Thyroid gland (tissue), 4 donors: ENCODE results near the gene CLIP1. TPM values are rescaled to one million over a fixed set of nuclear protein-coding genes. Genes with fewer than 3 reads are reported as not detected.

Source experiments
- DNase-seq, 2 donors: peaks; one replicate each; pipeline ENCODE4 v3.0.0-alpha.2; 2019
- H3K27ac ChIP-seq, 3 donors: fragments of 200-600 bp; sonication (generic); 1 replicate in 2 of 3; 2 replicates in 1 of 3; pipeline ENCODE4 v1.5.1; 2016 to 2019; ENCODE audit warnings: mild to moderate bottlenecking in 1 of 3, moderate library complexity in 1 of 3
- H3K27me3 ChIP-seq: fragments of 200-600 bp; sonication (generic); one replicate; pipeline ENCODE4 v1.5.1; 2019
- H3K36me3 ChIP-seq, 2 donors: fragments of 200-600 bp; sonication (generic); one replicate each; pipeline ENCODE4 v1.5.1; 2016 to 2019
- H3K4me1 ChIP-seq, 2 donors: fragments of 200-600 bp; sonication (generic); one replicate each; pipeline ENCODE4 v1.5.1; 2017 to 2019
- H3K4me3 ChIP-seq, 3 donors: fragments of 200-600 bp; sonication (generic); replicated peaks in 1 of 3; 1 replicate in 2 of 3; 2 replicates in 1 of 3; pipeline ENCODE4 v1.5.1; 2016; ENCODE audit warnings: mild to moderate bottlenecking in 1 of 3
- H3K9me3 ChIP-seq: fragments of 200-600 bp; sonication (generic); one replicate; pipeline ENCODE4 v1.5.1; 2017
- CTCF ChIP-seq, 6 experiments: fragments of 200-600 bp in 3 of 6; fragments of 450-650 bp in 3 of 6; sonication (generic) in 3 of 6; IDR thresholded peaks; one replicate each; pipeline ENCODE4 v1.5.1; 2016 to 2019; ENCODE audit warnings: antibody characterized with exemption in 6 of 6, mild to moderate bottlenecking in 2 of 6, inconsistent platforms in 1 of 6, moderate library complexity in 1 of 6
- POLR2A ChIP-seq, 2 donors: fragments of 450-650 bp; IDR thresholded peaks; one replicate each; pipeline ENCODE4 v1.6.1; 2017; ENCODE audit warnings: antibody characterized with exemption in 2 of 2, mild to moderate bottlenecking in 2 of 2, moderate library complexity in 1 of 2
- WGBS, 2 donors: methylation state at CpG; one replicate each; pipeline ENCODE4 v1.1.5; 2017; 5-methylcytosine and 5-hydroxymethylcytosine counted together
- intact Hi-C: fragments of 100-400 bp; cut with DNase I; formaldehyde crosslinking; loops from one replicate; pipeline ENCODE4 v1.15.1; 2023
- total RNA-seq, 4 donors: library from RNA; depleted of rRNA; stranded (reverse); fragments of >200 nt; gene quantifications; one replicate each; pipeline ENCODE4 v1.2.3, GENCODE V29; 2016

CLIP1 gene
- total RNA-seq, 4 donors from 2014 or later = 118 to 189 (median 143) TPM

DNA sequence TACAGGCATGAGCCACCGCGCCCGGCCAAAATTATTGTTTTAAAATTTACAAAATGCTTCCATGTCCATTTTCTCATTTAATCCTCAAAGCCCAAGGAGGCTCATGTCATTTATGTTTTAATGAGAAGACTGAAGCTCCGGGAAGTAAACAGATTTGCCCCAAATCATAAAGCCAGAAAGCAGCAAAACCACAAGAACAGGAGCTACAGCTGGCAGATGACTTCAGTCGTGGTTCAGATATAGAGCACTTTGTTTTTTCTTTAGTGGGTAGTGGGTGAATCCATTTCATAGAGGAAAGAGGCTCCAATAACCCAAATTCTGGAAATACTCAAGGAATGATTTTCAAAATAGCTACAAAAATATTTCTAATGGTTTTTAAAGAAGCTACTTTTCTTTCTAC lies 110.8 kb downstream of the CLIP1 start:
- TF ChIP-seq CTCF (IDR thresholded peaks at IDR 0.05) (no peak), POLR2A (IDR thresholded peaks at IDR 0.05) (no peak)
- intact Hi-C loops = no loop called here
- H3K36me3 ChIP-seq = peaks cover 12 to 38% of the 10 kb centered on the region in 2 donors
- H3K9me3 ChIP-seq = no peaks in the 10 kb centered on the region
- no peaks in the 10 kb centered on the region for H3K4me1 ChIP-seq
- no peak overlapping the region for H3K27ac ChIP-seq
- no peak for DNase-seq
- no peak overlapping the region for H3K4me3 ChIP-seq
- no peaks in the 10 kb centered on the region for H3K27me3 ChIP-seq
- 95% methylated on average over 5 of the region's 5 CpGs for WGBS, 2 donors

DNA sequence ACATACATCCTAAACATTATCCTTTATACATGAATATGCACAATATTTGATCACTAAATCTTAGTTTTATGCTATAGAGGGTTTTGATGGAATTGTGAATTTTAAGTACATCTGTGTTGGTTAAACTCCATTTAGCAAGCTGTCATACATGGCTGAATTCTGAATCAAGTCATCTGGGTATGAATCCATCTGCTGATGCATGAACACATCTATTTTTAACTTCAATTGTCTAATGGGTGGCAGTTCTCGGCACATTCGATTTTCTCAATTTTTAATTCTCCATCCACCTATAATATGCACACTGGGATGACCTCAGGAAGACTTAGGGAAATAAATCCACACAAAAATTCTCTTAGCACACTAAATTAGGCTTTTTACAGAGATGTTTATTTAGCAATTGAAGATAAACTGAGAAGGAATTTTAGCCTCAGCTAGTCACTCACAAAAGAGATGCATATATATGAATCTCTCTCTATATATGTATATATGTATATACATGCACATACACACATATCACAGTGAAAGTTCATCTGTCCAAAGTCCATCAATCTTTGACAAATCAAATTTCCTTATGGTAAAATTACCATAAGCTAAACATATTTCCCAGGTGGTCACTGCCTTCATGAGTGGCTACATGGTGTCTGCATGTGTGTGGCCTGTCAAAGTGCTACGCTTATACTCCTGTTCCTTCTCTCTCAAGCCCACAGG lies 111.7 kb downstream of the CLIP1 start:
- Histone ChIP-seq H3K27me3 (no peaks in the 10 kb centered on the region), H3K9me3 (no peaks in the 10 kb centered on the region), H3K4me1 (no peaks in the 10 kb centered on the region), H3K36me3 (peaks cover 12 to 36% of the 10 kb centered on the region in 2 donors), H3K27ac (no peak overlapping the region), H3K4me3 (no peak overlapping the region)
- intact Hi-C loops = no loop called here
- 90 to 94% methylated on average over 3 of the region's 3 CpGs for WGBS, 2 donors
- no peak for TF ChIP-seq POLR2A (IDR thresholded peaks at IDR 0.05)
- no peak for TF ChIP-seq CTCF (IDR thresholded peaks at IDR 0.05)
- DNase-seq = no peak

- Histone ChIP-seq H3K27ac (no peak overlapping the region), H3K36me3 (peaks cover 12 to 35% of the 10 kb centered on the region in 2 donors), H3K27me3 (no peaks in the 10 kb centered on the region), H3K4me3 (no peak overlapping the region), H3K4me1 (no peaks in the 10 kb centered on the region), H3K9me3 (no peaks in the 10 kb centered on the region)
- WGBS, 2 donors = 86 to 88% methylated on average over 8 of the region's 8 CpGs
- TF ChIP-seq POLR2A (IDR thresholded peaks at IDR 0.05) (no peak), CTCF (IDR thresholded peaks at IDR 0.05) (no peak)
- no peak for DNase-seq
- intact Hi-C loops = no loop called here
Observed at GRCh38 chr12:122309564-122310121, 112.8 kb downstream of the CLIP1 start.

DNA sequence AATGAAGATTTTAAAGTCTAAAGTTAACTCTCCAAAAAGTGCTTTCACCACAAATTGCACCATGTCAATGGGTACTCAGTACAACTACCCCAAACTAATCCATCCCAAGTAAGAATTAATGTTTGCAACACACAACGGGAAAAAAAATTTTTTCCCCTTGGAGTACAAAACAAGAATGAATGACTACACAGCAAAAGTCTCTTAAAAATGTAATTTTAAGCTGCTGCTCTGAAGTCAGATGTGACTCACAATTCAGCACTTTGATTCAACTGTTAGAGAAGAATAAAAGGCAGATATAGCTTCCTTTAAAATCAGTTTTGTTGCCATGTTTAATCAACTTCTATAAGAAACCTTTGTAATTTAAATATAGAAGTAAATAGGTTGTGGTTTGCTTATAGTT lies 113.7 kb downstream of the CLIP1 start:
- Histone ChIP-seq H3K4me1 (no peaks in the 10 kb centered on the region), H3K27me3 (no peaks in the 10 kb centered on the region), H3K4me3 (no peak overlapping the region), H3K27ac (no peak overlapping the region), H3K36me3 (peaks cover 12 to 32% of the 10 kb centered on the region in 2 donors), H3K9me3 (no peaks in the 10 kb centered on the region)
- 84 to 96% methylated on average over 1 of the region's 1 CpG for WGBS, 2 donors
- no peak for TF ChIP-seq CTCF (IDR thresholded peaks at IDR 0.05)
- no peak for TF ChIP-seq POLR2A (IDR thresholded peaks at IDR 0.05)
- DNase-seq = no peak
- intact Hi-C loops = no loop called here

GRCh38 chr12:122306407-122306806 lies 116.1 kb downstream of the CLIP1 start:
- Histone ChIP-seq H3K27me3 (no peaks in the 10 kb centered on the region), H3K36me3 (peaks cover 12 to 35% of the 10 kb centered on the region in 2 donors), H3K4me3 (no peak overlapping the region), H3K27ac (no peak overlapping the region), H3K4me1 (no peaks in the 10 kb centered on the region), H3K9me3 (no peaks in the 10 kb centered on the region)
- DNase-seq = no peak
- intact Hi-C loops = no loop called here
- TF ChIP-seq CTCF (IDR thresholded peaks at IDR 0.05) (no peak), POLR2A (IDR thresholded peaks at IDR 0.05) (no peak)
- 80 to 88% methylated on average over 4 of the region's 4 CpGs for WGBS, 2 donors
